Erythroblast (primary cell): ENCODE results near the gene DRC7.

Source experiments
- GATA1 ChIP-seq: IDR thresholded peaks from 2 replicates; pipeline ENCODE4 v1.6.1; 2011; ENCODE audit warnings: low read depth, mild to moderate bottlenecking, control low read depth, low read length, moderate library complexity
- POLR2A ChIP-seq: IDR thresholded peaks from 2 replicates; pipeline ENCODE4 v1.6.1; 2011; ENCODE audit warnings: mild to moderate bottlenecking, low read length

DNA sequence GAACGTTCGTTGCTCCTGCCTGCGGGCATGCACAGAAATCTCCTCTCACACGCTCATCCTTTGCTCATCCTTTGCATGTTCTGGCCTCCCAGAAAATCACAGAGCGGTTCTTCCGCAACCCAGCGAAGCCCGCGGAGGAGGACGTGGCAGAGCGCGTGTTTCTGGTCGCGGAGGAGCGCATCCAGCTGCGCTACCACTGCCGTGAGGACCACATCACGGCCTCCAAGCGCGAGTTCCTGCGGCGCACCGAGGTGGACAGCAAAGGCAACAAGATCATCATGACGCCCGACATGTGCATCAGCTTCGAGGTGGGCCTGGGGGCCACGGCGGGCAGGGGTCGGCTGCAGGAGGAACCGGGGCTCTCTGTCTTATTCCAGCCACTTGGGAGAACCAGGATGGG is 31.4 kb downstream of the DRC7 start:
- TF ChIP-seq POLR2A (no peak), GATA1 (no peak)
